Stimulated activated CD4-positive, alpha-beta T cell treated with anti-CD3 and anti-CD28 coated beads, Interleukin-15, amount 100 ng/mL, for 48 hours (primary cell): ENCODE results near the gene MRPL51.
"Not testable (repeated sequence)": the region's sequence is repeated elsewhere in the genome, so short reads cannot be mapped to it uniquely, and the experiment has no call there.

Experiments used
- DNase-seq, 2 donors: peaks; one replicate each; pipeline ENCODE4 v3.0.0-alpha.2; 2020; ENCODE audit warnings: low read depth in 2 of 2

MRPL51 gene

DNA sequence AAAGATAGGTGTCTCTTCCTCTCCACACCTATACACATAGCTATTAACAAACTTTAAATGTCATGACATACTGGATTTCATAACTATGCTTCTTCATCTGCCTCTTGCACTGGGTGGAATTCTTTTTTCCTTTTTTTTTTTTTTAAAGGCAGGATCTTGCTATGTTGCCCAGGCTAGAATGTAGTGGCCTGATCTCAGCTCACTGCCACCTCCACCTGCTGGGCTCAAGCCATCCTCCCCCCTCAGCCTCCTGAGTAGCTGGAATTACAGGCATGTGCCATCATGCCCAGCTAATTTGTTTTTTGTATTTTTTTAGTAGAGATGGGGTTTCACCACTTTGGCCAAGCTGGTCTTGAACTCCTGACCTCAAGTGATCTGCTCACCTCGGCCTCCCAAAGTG lies 4.8 kb downstream of the MRPL51 start:
- no peak for DNase-seq

DNA sequence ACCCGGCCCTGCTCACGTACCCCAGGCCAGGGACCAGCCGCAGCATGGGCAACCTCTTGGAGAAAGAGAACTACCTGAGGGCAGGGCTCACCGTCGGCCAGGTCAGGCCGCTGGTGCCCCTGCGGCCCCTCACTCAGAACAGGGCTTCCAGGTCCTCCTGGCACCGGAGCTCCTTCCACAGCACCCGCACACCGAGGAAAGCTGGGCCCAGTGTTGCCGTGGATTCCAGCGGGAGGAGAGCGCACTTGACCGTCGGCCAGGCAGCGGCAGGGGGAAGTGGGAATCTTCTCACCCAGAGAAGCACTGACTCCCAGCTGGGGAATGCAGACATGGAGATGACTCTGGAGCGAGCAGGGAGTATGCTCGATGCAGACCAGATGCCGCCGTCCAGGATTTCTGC lies 14.6 kb downstream of the MRPL51 start:
- DNase-seq, result no peak

DNA sequence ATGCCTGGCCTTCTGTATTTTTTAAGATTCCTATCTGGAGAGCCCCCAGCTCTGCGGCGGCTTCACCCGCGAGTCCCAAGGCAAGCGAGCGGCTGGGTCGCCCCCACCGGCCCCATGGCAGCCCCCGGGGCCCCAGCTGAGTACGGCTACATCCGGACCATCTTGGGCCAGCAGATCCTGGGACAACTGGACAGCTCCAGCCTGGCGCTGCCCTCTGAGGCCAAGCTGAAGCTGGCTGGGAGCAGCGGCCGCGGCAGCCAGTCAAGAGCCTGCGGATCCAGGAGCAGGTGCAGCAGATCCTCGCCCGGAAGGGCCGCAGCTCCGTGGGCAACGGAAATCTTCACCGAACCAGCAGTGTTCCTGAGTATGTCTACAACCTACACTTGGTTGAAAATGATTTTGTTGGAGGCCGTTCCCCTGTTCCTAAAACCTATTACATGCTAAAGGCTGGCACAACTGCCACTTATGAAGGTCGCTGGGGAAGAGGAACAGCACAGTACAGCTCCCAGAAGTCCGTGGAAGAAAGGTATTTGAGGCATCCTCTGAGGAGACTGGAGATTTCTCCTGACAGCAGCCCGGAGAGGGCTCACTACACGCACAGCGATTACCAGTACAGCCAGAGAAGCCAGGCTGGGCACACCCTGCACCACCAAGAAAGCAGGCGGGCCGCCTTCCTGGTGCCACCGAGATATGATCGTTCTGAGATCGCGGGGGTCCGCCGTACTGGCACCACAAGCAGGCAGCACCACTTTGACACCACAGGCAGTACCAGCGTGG lies 15.3 kb downstream of the MRPL51 start:
- not testable (repeated sequence) for DNase-seq

DNA sequence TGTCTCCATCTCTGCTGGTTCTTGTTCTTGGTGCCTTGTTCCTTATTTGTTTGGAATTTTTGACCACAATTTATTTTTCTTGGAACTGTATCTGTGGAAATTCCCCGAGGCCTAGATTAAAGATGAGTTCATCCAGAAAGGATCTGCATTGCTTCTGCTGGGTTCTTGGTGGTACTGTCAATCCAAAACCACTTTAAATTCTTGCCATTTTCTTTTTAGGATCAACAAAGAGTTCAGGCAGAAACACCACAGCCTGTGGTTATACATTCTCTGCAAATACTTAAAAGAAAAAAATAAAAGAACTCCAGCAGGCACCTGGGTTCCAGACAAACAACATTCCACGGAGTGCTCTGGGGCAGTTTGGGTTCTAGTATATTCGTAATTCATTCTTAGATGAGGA lies 16.6 kb downstream of the MRPL51 start:
- no peak for DNase-seq

DNA sequence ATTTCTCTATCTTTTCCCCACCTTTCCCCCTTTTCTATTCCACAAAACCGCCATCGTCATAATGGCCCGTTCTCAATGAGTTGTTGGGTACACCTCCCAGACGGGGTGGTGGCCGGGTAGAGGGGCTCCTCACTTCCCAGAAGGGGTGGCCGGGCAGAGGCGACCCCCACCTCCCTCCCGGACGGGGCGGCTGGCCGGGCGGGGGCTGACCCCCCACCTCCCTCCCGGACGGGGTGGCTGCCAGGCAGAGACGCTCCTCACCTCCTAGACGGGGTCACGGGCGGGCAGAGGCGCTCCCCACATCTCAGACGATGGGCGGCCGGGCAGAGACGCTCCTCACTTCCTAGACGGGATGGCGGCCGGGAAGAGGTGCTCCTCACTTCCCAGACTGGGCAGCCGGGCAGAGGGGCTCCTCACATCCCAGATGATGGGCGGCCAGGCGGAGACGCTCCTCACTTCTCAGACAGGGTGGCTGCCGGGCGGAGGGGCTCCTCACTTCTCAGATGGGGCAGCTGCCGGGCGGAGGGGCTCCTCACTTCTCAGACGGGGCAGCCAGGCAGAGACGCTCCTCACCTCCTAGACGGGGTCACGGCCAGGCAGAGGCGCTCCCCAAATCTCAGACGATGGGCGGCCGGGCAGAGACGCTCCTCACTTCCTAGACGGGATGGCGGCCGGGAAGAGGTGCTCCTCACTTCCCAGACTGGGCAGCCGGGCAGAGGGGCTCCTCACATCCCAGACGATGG lies 17.7 kb downstream of the MRPL51 start:
- not testable (repeated sequence) for DNase-seq

DNA sequence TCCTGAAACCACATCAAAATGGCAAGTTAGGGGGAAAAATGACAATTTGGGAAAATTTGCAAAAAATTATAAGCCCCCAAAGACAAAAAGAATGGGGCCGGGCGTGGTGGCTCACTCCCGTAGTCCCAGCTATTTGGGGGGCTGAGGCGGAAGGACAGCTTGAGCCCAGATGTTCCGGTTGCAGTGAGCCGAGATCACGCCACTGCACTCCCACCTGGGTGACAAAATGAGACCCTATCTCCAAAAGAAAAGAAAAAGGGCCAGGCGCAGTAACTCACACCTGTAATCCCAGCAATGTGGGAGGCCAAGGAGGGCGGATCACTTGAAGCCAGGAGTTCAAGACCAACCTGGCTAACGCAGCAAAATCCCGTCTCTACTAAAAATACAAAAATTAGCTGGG lies 20.6 kb downstream of the MRPL51 start:
- no peak for DNase-seq

DNA sequence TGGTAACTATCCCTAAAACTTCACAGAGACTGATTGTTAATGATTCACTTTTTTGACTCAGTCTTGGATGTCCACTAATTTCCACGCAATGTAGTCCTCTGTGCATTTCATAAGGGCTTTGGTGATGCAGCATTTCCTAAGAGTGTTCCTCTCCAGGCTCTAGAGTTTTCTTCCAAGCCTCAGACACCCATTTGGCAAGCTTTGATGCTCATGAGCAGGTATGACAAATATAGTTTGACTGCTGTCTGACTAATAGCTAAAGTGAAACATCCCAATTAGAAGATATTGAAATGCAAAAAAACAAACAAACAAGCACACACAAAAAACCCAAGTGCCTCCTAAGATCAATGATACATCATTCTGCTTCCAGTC lies 21.1 kb downstream of the MRPL51 start:
- DNase-seq, result no peak

DNA sequence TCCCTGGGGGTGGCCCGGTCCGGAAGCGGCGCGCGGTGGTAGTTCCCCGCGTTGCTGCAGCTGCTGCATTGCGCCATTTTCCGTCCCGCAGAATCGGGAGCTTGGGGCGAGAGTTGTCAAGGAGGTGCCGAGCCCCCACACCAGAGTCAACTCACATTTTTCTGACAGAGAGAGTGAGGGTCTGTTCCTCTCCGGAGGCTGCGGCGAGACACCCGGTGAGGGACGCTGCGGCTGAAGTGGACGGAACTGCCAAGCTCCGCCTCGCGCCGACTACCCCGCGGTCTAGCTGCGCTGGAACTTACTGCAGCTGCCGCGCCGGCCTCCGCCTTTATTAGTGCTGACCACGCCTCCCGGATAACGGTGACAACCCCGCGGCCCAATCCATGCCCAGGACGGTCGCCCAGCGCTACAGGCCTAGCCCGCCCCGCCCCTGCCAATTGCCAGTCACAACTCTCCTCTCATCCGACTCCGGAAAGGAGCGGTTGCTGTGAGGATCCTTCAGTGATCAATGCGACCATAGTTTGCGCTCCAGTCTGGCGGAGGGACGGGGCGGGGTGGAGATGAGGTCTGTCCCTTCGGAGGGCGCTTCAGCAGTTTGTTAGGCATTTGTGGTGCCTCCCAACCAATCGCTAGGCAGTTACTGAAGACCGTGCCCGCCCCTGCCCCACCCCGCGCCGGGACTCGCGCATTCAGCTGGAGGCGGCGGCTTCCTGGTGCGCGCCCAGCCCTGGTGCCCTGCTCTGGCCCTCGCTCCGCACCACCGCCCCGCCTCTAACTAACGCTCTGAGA lies 22.5 kb downstream of the MRPL51 start, which contains the start of gene VAMP1:
Gene VAMP1 (minus strand): TSS at position 303 of the 789 bp plus-strand sequence. CDS start 146 bp downstream, at position 157.
- peak; percentile 97 to 98 for DNase-seq

DNA sequence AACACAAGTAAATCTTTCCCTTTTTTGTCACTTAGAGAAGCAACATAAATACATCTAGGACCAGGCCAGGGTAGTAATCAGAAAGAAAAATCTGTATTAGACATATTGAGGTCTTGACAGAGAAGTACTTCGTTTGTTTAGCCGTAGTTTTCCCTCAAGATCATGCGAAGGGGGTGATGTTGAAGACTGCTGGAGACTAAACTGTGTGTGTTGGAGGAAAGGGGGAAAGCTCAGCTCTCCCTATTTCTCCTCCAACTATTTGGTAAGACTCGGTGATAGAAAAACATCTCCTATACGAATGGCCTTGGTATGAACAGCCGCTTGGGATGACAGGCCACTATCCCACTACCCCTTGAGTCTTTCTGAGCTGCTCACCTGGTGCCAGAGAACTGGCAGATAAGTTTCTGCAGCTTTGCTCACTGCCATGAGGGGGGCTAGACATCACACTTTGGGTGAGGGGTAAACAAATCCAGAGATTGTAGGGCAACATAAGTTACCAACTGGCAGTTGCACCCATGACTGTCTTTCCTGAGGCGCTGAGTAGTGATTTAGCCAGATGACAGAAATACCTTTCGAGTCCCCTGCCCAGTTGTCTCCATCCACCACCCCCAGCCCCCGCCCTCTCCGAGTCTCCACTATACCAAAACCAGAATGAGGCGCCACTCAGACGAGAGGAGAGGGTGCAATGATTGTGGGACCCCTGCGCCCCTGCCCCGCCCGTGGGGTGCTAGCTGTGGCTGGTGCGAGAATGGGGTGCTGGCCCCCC lies 23.3 kb downstream of the MRPL51 start:
- no peak for DNase-seq

DNA sequence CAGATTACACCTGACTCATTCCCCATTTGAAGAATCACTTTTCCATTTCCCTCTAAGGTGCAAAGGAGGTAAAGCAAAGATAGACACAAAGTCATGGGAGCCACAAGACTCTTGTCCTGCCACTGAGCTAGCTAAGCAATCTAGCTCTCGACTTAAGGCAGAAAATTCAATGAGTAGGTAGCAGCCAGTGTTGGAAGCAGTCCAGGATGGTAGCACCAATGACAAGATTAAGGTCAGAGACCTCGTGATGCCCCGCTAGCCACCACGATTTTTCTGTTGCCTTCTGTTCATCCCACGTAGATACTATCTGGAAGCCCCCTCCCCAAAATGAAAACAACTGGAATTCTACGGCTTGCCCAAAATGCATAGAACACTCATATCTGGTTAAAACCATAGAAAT lies 24.0 kb downstream of the MRPL51 start:
- DNase-seq, result no peak

DNA sequence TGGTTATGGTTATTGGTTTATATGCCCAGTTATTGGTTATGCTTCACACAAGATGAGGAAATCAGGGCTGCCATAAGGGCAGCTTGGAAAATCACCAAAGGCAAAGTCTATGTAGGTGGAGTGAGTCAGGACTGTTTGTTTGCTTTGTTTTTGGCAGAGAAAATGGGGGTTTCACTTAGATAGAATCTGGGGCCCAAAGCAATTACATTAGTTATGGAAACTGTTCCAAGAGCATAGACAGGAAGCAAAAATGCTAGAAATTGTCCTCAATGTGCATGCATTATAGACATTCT lies 24.8 kb downstream of the MRPL51 start:
- no peak for DNase-seq

DNA sequence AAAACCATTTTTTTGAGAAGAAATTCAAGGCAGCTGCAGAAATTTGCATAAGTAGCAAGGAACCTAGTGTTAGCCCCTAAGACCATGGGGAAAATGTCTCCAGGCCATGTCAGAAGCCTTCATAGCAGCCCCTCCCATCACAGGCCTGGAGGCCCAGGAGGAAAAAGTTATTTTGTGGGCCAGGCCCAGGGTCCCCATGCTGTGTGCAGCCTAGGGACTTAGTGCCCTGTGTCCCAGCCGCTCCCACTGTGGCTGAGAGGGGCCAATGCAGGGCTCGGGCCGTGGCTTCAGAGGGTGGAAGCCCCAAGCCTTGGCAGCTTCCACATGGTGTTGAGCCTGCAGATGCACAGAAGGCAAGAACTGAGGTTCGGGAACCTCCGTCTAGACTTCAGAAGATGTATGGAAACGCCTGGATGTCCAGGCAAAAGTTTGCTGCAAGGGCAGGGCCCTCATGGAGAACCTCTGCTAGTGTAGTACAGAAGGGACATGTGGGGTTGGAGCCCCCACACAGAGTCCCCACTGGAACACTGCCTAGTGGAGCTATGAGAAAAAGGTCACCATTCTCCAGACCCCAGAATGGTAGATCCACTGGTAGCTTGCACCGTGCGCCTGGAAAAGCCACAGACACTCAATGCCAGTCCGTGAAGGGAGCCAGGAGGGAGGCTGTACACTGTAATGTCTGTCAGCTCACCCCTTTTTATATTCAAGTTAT lies 25.3 kb downstream of the MRPL51 start:
- DNase-seq, result not testable (repeated sequence)

DNA sequence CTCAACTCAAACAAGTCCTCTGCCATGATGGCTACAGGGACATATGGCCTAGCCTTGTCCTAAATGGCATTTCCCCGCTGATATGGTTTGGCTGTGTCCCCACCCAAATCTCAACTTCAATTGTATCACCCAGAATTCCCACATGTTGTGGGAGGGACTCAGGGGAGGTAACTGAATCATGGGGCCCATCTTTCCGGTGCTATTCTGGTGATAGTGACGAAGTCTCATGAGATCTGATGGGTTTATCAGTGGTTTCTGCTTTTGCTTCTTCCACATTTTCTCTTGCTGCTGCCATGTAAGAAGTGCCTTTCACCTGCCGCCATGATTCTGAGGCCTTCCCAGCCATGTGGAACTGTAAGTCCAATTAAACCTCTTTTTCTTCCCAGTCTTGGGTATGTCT lies 26.3 kb downstream of the MRPL51 start:
- DNase-seq, result not testable (repeated sequence)

DNA sequence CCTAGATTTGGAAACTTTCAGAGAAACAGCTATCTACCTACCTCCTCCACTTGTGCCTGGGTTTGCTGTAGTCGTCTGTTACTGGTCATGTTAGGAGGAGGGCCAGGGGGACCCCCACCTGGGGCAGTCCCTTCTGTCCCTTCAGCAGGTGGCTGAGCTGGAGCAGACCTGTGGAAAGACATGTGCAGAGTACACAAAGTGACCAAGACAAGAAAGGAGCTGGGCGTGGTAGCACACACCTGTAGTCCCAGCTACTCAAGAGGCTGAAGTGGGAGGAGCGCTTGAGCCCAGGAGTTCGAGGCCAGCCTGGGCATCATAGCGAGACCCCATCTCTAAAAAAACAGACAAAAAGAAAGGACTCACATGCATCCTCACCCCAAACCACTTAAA lies 26.9 kb downstream of the MRPL51 start:
- no peak for DNase-seq

DNA sequence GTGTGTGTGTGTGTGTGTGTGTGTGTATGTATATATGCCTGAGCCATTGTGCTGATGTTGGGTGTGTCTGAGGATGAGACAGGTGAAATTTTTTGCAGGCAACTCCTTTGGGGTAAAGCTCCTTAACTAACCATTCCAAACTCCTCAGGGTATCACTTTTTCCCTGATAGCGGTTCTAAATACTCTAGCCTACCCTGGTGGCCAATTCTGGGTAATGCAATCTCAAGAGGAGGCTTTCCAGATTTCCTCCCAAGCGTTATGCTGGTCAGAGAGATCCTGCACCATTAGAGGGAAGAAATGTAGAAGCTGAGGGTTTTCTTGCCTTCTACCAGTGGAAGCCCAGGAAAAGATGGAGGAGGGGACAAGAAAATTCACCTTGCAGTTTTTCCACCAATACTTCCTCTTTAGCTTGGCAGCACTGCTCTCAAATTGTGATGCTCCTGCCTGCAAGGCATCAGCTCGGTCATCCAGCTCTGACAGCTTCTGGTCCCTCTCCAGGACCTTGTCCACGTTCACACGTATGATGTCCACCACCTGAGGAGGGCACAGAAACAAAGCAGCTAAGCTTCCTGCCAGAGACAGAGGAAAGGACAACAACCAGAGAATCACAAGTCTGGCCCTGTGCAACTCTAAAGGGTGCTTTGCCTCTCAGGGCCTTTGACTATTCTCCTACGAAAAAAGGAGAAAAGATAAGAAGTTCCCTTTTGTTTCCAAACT lies 27.4 kb downstream of the MRPL51 start:
- no peak for DNase-seq

DNA sequence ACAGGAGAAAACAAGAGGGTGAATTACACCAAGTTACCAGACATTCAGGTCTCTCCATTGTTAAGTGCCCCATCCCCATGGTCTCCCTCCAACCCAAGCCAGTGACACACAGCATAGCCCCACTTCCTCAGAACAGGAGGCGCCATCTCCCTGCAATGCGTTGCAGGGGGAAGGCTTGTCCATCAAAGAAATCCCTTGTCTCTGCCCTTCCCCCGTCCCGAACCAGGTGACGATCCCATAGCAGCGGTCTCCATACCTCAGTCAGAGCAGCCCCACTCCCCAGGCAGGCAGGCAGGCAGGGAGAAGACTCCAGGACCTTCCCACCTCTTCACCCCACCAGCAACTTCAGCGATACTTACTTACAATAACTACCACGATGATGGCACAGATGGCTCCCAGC lies 28.5 kb downstream of the MRPL51 start:
- DNase-seq, result no peak

DNA sequence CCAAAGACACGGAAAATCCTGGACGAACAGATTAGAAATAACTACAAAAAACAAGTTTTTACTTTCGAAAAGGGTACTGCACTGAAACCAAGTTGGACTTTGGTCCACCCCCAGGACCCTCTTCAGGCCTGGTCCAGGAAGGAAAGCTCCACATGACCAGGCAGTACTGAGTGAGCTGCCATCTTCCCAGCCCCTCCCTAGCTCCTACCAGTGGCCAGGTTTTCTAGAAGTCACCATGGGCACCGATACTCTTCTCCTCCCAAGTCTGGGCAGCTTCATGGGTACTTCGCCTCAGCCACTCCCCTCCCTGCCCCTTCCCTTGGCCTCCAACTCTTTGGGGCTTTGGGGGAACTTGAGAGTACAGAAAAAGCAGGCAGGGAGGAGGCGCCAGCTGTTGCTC lies 29.2 kb downstream of the MRPL51 start:
- no peak for DNase-seq

DNA sequence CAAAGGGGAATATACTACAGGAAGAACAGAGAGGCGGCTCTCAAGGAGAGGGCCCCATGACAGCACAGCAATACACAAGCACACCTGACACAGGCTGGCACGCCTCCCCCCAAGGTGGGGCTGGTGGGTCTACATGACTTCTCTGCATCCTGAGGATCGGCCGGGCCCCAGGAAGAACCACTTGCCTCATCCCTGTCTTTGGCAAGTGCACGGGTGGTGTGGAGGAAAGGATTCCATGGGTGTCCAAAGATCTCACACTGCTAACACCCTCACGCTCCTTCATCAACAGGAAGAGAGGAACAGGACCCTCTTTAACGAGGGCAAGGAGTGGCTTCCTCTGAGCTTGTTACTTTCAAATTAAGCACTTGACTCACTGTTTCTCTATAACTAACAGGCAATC lies 29.8 kb downstream of the MRPL51 start:
- no peak for DNase-seq

DNA sequence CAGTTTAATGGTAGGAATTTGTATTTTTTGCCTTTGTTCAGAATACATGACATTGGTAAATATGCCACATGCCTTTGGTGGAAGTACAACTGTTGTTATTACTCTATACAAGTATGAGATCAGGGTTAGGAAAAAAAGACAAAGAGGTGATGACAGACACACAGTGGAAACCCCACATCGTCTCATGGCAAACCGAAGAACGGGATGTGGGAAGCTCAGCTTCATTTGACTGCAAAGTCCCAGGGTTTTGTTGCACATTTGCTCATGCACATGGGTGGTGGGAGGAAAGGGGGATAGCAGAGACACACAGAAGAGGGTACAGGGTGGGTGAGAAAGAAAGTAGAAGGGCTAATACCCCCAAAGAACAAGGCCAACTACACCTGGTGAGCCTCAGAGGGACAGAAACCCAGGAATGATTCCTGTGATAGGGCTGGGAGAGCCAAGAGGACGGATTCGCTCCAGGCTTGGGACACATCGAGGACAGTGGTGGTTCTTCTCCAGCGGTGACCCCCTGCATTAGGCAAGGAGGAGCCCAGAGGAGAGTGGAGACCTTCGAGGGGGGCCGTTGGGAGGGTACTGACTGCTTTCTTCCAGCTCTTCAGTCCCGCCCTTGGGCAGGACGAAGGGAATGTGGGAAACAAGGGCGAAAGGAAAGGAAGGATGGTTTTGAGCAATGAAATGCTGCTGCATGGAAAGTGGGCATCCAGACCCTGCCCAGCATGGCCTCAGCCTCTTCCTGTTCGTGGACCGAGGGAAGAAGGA lies 30.6 kb downstream of the MRPL51 start:
- no peak for DNase-seq
